Upper lobe of right lung (tissue), 1 donor: ENCODE results near the gene RPS6KA2. TPM values are rescaled to one million over a fixed set of nuclear protein-coding genes. Genes with fewer than 3 reads are reported as not detected.

Source experiments
- ATAC-seq: fragments of 200-7000 bp; cut with Tn5 transposase; one replicate; pipeline ENCODE4 v1.9.1; 2020; ENCODE audit warnings: mild to moderate bottlenecking, moderate library complexity
- DNase-seq: peaks from one replicate; pipeline ENCODE4 v3.0.0-alpha.2; 2020
- H3K27ac ChIP-seq: fragments of 200-600 bp; one replicate; pipeline ENCODE4 v1.8.0; 2022
- H3K27me3 ChIP-seq: fragments of 200-600 bp; one replicate; pipeline ENCODE4 v1.8.0; 2022; ENCODE audit warnings: mild to moderate bottlenecking
- H3K36me3 ChIP-seq: fragments of 200-600 bp; one replicate; pipeline ENCODE4 v1.8.0; 2022
- H3K4me1 ChIP-seq: fragments of 200-600 bp; one replicate; pipeline ENCODE4 v1.8.0; 2022
- H3K4me3 ChIP-seq: fragments of 200-600 bp; one replicate; pipeline ENCODE4 v1.8.0; 2022; ENCODE audit warnings: mild to moderate bottlenecking
- H3K9me3 ChIP-seq: fragments of 200-600 bp; one replicate; pipeline ENCODE4 v1.8.0; 2022
- CTCF ChIP-seq: fragments of 200-600 bp; IDR thresholded peaks from one replicate; pipeline ENCODE4 v1.8.0; 2022; ENCODE audit warnings: antibody characterized with exemption
- intact Hi-C: fragments of 100-400 bp; cut with DNase I; formaldehyde crosslinking; loops from one replicate; pipeline ENCODE4 v1.11.0; 2022
- total RNA-seq: library from RNA; stranded (reverse); fragmentation: NEBNext Ultra II Directional; extraction: Animal tissue kit (Norgen Biotek cat#: 25700); gene quantifications from one replicate; pipeline ENCODE4 v1.2.1, GENCODE V29; 2021
- donor health status: DM: no; HTN: yes; CAD: no; lungs with severe emphysema.

Gene RPS6KA2
- total RNA-seq, 1 donor from 2014 or later = 136 TPM

GRCh38 chr6:166543603-166544295 lies 83.3 kb downstream of the RPS6KA2 start:
- no peak for TF ChIP-seq CTCF
- Histone ChIP-seq H3K9me3 (no peaks in the 10 kb centered on the region), H3K27me3 (no peaks in the 10 kb centered on the region), H3K4me3 (no peak overlapping the region), H3K36me3 (no peaks in the 10 kb centered on the region), H3K27ac (no peak overlapping the region), H3K4me1 (peaks cover 20% of the 10 kb centered on the region)
- ATAC-seq = no peak
- intact Hi-C loops = no loop called here
- no peak for DNase-seq

GRCh38 chr6:166542580-166542912 lies 84.5 kb downstream of the RPS6KA2 start:
- no peak for DNase-seq

GRCh38 chr6:166541876-166542579 lies 85.0 kb downstream of the RPS6KA2 start:
- Histone ChIP-seq H3K4me1 (peaks cover 20% of the 10 kb centered on the region), H3K9me3 (no peaks in the 10 kb centered on the region), H3K4me3 (peak overlapping the region; percentile 0), H3K36me3 (peaks cover 9% of the 10 kb centered on the region), H3K27ac (no peak overlapping the region), H3K27me3 (no peaks in the 10 kb centered on the region)
- no peak for DNase-seq
- ATAC-seq = peak; percentile 3
- intact Hi-C loops = no loop called here
- TF ChIP-seq CTCF = no peak

More at GRCh38 chr6:166542580-166542912, 84.5 kb downstream of the RPS6KA2 start:
- Histone ChIP-seq H3K27ac (no peak overlapping the region), H3K27me3 (no peaks in the 10 kb centered on the region), H3K4me1 (peaks cover 20% of the 10 kb centered on the region), H3K4me3 (no peak overlapping the region), H3K9me3 (no peaks in the 10 kb centered on the region), H3K36me3 (peaks cover 4% of the 10 kb centered on the region)
- peak; percentile 74 for ATAC-seq
- TF ChIP-seq CTCF = no peak
- intact Hi-C loops = no loop called here

- ATAC-seq = no peak
Observed at GRCh38 chr6:166541366-166541765, 85.7 kb downstream of the RPS6KA2 start.

GRCh38 chr6:166540631-166541331 lies 86.3 kb downstream of the RPS6KA2 start:
- no peak for DNase-seq
- Histone ChIP-seq H3K27ac (no peak overlapping the region), H3K4me1 (peaks cover 20% of the 10 kb centered on the region), H3K36me3 (peaks cover 20% of the 10 kb centered on the region), H3K9me3 (no peaks in the 10 kb centered on the region), H3K4me3 (peak overlapping the region; percentile 4), H3K27me3 (no peaks in the 10 kb centered on the region)
- ATAC-seq = peak; percentile 86
- intact Hi-C loops = no loop called here
- no peak for TF ChIP-seq CTCF

More at GRCh38 chr6:166541366-166541765, 85.7 kb downstream of the RPS6KA2 start:
- Histone ChIP-seq H3K4me3 (peak overlapping the region; percentile 4), H3K27ac (no peak overlapping the region), H3K9me3 (no peaks in the 10 kb centered on the region), H3K36me3 (peaks cover 15% of the 10 kb centered on the region), H3K4me1 (peaks cover 20% of the 10 kb centered on the region), H3K27me3 (no peaks in the 10 kb centered on the region)
- intact Hi-C loops = no loop called here
- no peak for TF ChIP-seq CTCF
- no peak for DNase-seq
